Measurements from ENCODE around the gene LGALS9. TPM values are rescaled to one million over a fixed set of nuclear protein-coding genes. Genes with fewer than 3 reads are reported as not detected.
"Not testable (repeated sequence)": the region's sequence is repeated elsewhere in the genome, so short reads cannot be mapped to it uniquely, and the experiment has no call there.

The LGALS9 gene
- total and polyA plus RNA-seq, 4 donors = 26.8 to 64.0 (median 54.1) TPM

DNA sequence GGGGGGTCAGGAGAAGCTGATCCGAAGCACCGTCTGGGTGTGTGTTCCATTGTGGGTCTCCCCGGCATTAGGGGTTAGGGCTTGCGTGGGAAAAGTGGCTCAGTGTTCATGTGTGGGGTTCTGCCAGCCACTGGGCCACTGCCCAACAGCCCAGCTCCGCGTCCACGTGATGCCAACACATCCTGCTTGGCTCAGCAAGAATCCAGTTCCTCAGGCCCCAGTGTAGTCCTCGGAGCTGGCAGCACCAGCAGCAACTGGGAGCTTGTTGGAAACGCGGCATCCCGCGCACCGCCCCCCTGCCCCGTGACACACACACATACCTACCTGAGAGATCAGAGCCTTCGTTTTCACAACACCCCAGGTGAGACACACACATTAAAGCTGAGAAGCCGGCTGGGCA lies 18.9 kb downstream of the LGALS9 start:
- no peaks in the 10 kb centered on the region for H3K36me3 ChIP-seq (ENCODE audit: control insufficient read depth in 1 of 2, insufficient read depth in 2 of 2, low read length in 1 of 2)
- H3K27me3 ChIP-seq (ENCODE audit: control insufficient read depth in 1 of 2, insufficient read depth in 2 of 2, low read length in 1 of 2) = no peaks in the 10 kb centered on the region
- H3K4me3 ChIP-seq (ENCODE audit: low read length in 2 of 2) = no peak overlapping the region
- intact Hi-C loops (cut with DNase I) = loop anchor here (2.0 to 5.0 kb wide), 2 partner anchors 47 to 107 kb away; no protein-coding TSS in a partner anchor
- ATAC-seq (ENCODE audit: low FRiP score) (no peak), DNase-seq (peak in 1 of 2 donors; percentile 87)
- H3K4me1 ChIP-seq (ENCODE audit: control insufficient read depth in 1 of 2, insufficient read depth in 2 of 2, low read length in 2 of 2) = no peaks in the 10 kb centered on the region
- H3K9me3 ChIP-seq (ENCODE audit: control insufficient read depth, low read length) = no peaks in the 10 kb centered on the region
- no peak overlapping the region for H3K27ac ChIP-seq (ENCODE audit: low read depth in 1 of 2, low read length in 2 of 2)
- WGBS, 2 donors = 33 to 49% methylated on average over 16 of the region's 16 CpGs

DNA sequence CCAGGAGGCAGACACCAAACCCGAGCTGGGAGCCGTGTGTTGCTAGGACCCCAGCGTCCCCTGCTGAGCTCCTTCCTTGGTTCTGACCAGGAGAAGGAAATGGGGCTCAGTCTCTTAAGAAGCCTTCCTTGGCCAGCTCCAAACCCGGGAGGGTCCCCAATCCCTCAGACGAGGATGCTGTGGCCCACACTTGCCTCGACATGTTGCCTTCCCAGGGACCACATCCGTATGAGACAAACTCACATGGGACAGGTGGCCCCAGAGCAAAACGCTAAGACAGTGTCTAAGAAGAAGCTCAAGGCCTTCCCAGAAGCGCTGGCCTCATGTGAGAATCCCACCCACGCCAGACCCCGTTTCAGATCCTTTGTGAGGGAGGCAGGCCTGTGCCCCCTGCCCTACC lies 19.8 kb downstream of the LGALS9 start:
- intact Hi-C loops (cut with DNase I) = loop anchor here (2.0 to 5.0 kb wide), 2 partner anchors 48 to 106 kb away; no protein-coding TSS in a partner anchor
- 80 to 82% methylated on average over 11 of the region's 11 CpGs for WGBS, 2 donors
- DNase-seq = peak in 1 of 2 donors; percentile 44

GRCh38 chr17:27651411-27652345 lies 20.7 kb downstream of the LGALS9 start:
- Histone ChIP-seq H3K4me1 (ENCODE audit: control insufficient read depth in 1 of 2, insufficient read depth in 2 of 2, low read length in 2 of 2) (no peaks in the 10 kb centered on the region), H3K36me3 (ENCODE audit: control insufficient read depth in 1 of 2, insufficient read depth in 2 of 2, low read length in 1 of 2) (no peaks in the 10 kb centered on the region), H3K4me3 (ENCODE audit: low read length in 2 of 2) (no peak overlapping the region), H3K27ac (ENCODE audit: low read depth in 1 of 2, low read length in 2 of 2) (no peak overlapping the region), H3K27me3 (ENCODE audit: control insufficient read depth in 1 of 2, insufficient read depth in 2 of 2, low read length in 1 of 2) (no peaks in the 10 kb centered on the region), H3K9me3 (ENCODE audit: control insufficient read depth, low read length) (no peaks in the 10 kb centered on the region)
- ATAC-seq (ENCODE audit: low FRiP score) (peak; percentile 71), DNase-seq (peak; percentile 79 to 85)
- WGBS, 2 donors = 51 to 54% methylated on average over 16 of the region's 16 CpGs
- intact Hi-C loops (cut with DNase I) = loop anchor here (2.0 to 5.0 kb wide), 2 partner anchors 49 to 106 kb away; no protein-coding TSS in a partner anchor

More for the DNA sequence above, 19.8 kb downstream of the LGALS9 start:
- no peaks in the 10 kb centered on the region for H3K27me3 ChIP-seq (ENCODE audit: control insufficient read depth in 1 of 2, insufficient read depth in 2 of 2, low read length in 1 of 2)
- no peak overlapping the region for H3K4me3 ChIP-seq (ENCODE audit: low read length in 2 of 2)
- ATAC-seq (ENCODE audit: low FRiP score) = no peak
- H3K27ac ChIP-seq (ENCODE audit: low read depth in 1 of 2, low read length in 2 of 2) = no peak overlapping the region
- no peaks in the 10 kb centered on the region for H3K36me3 ChIP-seq (ENCODE audit: control insufficient read depth in 1 of 2, insufficient read depth in 2 of 2, low read length in 1 of 2)
- no peaks in the 10 kb centered on the region for H3K4me1 ChIP-seq (ENCODE audit: control insufficient read depth in 1 of 2, insufficient read depth in 2 of 2, low read length in 2 of 2)
- H3K9me3 ChIP-seq (ENCODE audit: control insufficient read depth, low read length) = no peaks in the 10 kb centered on the region

- intact Hi-C loops (cut with DNase I) = loop anchor here in 1 of 2 donors (5.0 kb wide), 1 partner anchor 104 kb away; no protein-coding TSS in a partner anchor
- WGBS, 2 donors = 79 to 87% methylated on average over 8 to 9 of the region's 9 CpGs
Observed at GRCh38 chr17:27653449-27653971, 22.5 kb downstream of the LGALS9 start.

GRCh38 chr17:27654136-27654535 lies 23.1 kb downstream of the LGALS9 start:
- Histone ChIP-seq H3K36me3 (ENCODE audit: control insufficient read depth in 1 of 2, insufficient read depth in 2 of 2, low read length in 1 of 2) (no peaks in the 10 kb centered on the region), H3K9me3 (ENCODE audit: control insufficient read depth, low read length) (no peaks in the 10 kb centered on the region), H3K4me3 (ENCODE audit: low read length in 2 of 2) (no peak overlapping the region), H3K27me3 (ENCODE audit: control insufficient read depth in 1 of 2, insufficient read depth in 2 of 2, low read length in 1 of 2) (no peaks in the 10 kb centered on the region), H3K27ac (ENCODE audit: low read depth in 1 of 2, low read length in 2 of 2) (no peak overlapping the region), H3K4me1 (ENCODE audit: control insufficient read depth in 1 of 2, insufficient read depth in 2 of 2, low read length in 2 of 2) (no peaks in the 10 kb centered on the region)
- DNase-seq = no peak
- intact Hi-C loops (cut with DNase I) = loop anchor here (2.0 to 5.0 kb wide), 2 partner anchors 103 kb away; no protein-coding TSS in a partner anchor
- WGBS, 2 donors = 88 to 89% methylated on average over 15 of the region's 15 CpGs
- ATAC-seq (ENCODE audit: low FRiP score) = no peak

More at GRCh38 chr17:27653449-27653971, 22.5 kb downstream of the LGALS9 start:
- H3K27me3 ChIP-seq (ENCODE audit: control insufficient read depth in 1 of 2, insufficient read depth in 2 of 2, low read length in 1 of 2); H3K4me3 ChIP-seq (ENCODE audit: low read length in 2 of 2); H3K36me3 ChIP-seq (ENCODE audit: control insufficient read depth in 1 of 2, insufficient read depth in 2 of 2, low read length in 1 of 2); H3K9me3 ChIP-seq (ENCODE audit: control insufficient read depth, low read length); H3K27ac ChIP-seq (ENCODE audit: low read depth in 1 of 2, low read length in 2 of 2); ATAC-seq (ENCODE audit: low FRiP score); H3K4me1 ChIP-seq (ENCODE audit: control insufficient read depth in 1 of 2, insufficient read depth in 2 of 2, low read length in 2 of 2): not testable (repeated sequence)
- peak in 1 of 2 donors; percentile 39 for DNase-seq

DNA sequence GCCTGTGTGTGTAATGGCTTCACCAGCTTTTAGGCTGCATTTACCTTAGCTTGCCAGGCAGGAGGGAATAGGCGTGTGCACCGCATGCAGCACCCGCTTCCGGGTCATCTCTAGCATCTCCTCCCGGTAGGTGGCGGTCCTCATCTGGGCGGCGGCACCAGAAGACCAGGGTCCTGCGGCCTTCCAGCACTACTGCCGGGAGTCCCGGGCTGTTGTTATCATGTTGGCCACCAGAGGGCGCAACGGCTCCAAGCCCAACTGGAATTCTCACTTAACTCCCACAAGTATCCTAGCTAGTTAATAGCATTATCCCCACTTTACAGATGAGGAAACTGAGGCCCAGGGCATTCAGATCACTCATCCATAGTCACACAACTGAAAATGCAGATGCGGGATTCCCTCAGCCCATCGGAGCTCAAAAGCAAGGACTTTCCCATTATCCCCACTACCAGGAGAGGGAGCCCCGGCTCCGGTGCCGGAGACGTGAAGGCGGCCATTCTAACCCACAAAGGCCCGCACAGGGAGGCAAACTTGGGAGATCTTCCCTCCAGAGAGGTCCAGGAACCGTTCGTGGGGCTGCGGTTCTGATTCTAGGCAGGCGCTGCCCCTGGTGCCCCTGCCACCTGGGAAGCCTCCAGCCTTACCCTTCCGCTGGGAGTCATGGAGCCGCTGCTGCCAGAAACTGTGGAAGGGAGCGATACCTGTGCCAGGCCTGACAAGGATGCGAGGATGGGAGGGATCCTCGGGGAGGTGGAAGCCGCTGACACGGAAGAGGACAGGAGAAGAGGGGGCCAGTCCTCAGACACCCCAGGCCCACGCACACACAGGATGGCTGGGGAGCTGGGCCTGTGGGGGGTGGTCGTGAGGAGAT lies 23.9 kb downstream of the LGALS9 start:
- Histone ChIP-seq H3K27ac (ENCODE audit: low read depth in 1 of 2, low read length in 2 of 2) (no peak overlapping the region), H3K4me1 (ENCODE audit: control insufficient read depth in 1 of 2, insufficient read depth in 2 of 2, low read length in 2 of 2) (no peaks in the 10 kb centered on the region), H3K36me3 (ENCODE audit: control insufficient read depth in 1 of 2, insufficient read depth in 2 of 2, low read length in 1 of 2) (no peaks in the 10 kb centered on the region), H3K27me3 (ENCODE audit: control insufficient read depth in 1 of 2, insufficient read depth in 2 of 2, low read length in 1 of 2) (no peaks in the 10 kb centered on the region), H3K4me3 (ENCODE audit: low read length in 2 of 2) (no peak overlapping the region), H3K9me3 (ENCODE audit: control insufficient read depth, low read length) (no peaks in the 10 kb centered on the region)
- ATAC-seq (ENCODE audit: low FRiP score) (peak; percentile 58), DNase-seq (peak; percentile 74 to 91)
- intact Hi-C loops (cut with DNase I) = loop anchor here (2.0 to 5.0 kb wide), 2 partner anchors 102 kb away; no protein-coding TSS in a partner anchor
- 49 to 50% methylated on average over 34 of the region's 34 CpGs for WGBS, 2 donors

GRCh38 chr17:27655525-27656111 lies 24.6 kb downstream of the LGALS9 start:
- not testable (repeated sequence) for H3K27ac ChIP-seq (ENCODE audit: low read depth in 1 of 2, low read length in 2 of 2); H3K4me3 ChIP-seq (ENCODE audit: low read length in 2 of 2); ATAC-seq (ENCODE audit: low FRiP score); H3K27me3 ChIP-seq (ENCODE audit: control insufficient read depth in 1 of 2, insufficient read depth in 2 of 2, low read length in 1 of 2); H3K9me3 ChIP-seq (ENCODE audit: control insufficient read depth, low read length); DNase-seq; H3K4me1 ChIP-seq (ENCODE audit: control insufficient read depth in 1 of 2, insufficient read depth in 2 of 2, low read length in 2 of 2); H3K36me3 ChIP-seq (ENCODE audit: control insufficient read depth in 1 of 2, insufficient read depth in 2 of 2, low read length in 1 of 2)
- intact Hi-C loops (cut with DNase I) = loop anchor here in 1 of 2 donors (2.0 kb wide), 1 partner anchor 101 kb away; no protein-coding TSS in a partner anchor
- 86 to 90% methylated on average over 16 of the region's 16 CpGs for WGBS, 2 donors

DNA sequence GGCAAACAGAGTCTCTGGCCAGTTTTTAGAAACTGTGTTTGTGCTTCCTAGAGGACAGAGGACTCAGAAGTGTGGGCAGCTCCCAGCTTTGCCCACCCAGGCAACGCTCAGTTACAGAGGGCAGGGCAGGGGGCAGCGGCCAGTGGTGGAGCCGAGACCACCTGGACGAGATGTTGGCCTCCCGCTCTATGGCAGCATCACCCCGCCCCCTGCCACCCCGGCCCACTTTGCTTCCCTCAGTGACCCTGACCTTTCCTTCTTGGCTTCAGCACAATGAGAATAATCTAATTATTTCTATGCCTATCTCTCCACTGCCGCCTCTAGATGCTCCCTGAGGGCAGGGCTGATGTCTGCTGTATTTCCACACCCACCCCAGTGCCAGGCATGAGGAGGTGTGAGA lies 25.6 kb downstream of the LGALS9 start:
- H3K36me3 ChIP-seq (ENCODE audit: control insufficient read depth in 1 of 2, insufficient read depth in 2 of 2, low read length in 1 of 2); ATAC-seq (ENCODE audit: low FRiP score); H3K27ac ChIP-seq (ENCODE audit: low read depth in 1 of 2, low read length in 2 of 2); DNase-seq; H3K27me3 ChIP-seq (ENCODE audit: control insufficient read depth in 1 of 2, insufficient read depth in 2 of 2, low read length in 1 of 2); intact Hi-C loops (cut with DNase I); H3K9me3 ChIP-seq (ENCODE audit: control insufficient read depth, low read length); H3K4me3 ChIP-seq (ENCODE audit: low read length in 2 of 2); H3K4me1 ChIP-seq (ENCODE audit: control insufficient read depth in 1 of 2, insufficient read depth in 2 of 2, low read length in 2 of 2): not testable (repeated sequence)
- 84 to 87% methylated on average over 8 of the region's 8 CpGs for WGBS, 2 donors

Data from aorta (tissue), 5 donors.